Endothelial cell of umbilical vein (primary cell): ENCODE results near the gene AXIN2.

Source experiments
- EZH2 ChIP-seq: IDR thresholded peaks from 2 replicates; pipeline ENCODE4 v1.6.1; 2012; ENCODE audit warnings: borderline replicate concordance, low read depth, mild to moderate bottlenecking, moderate library complexity, low read length, inconsistent platforms; ENCODE audit not compliant: severe bottlenecking
- FOS ChIP-seq: IDR thresholded peaks from 2 replicates; pipeline ENCODE4 v1.6.1; 2011; ENCODE audit warnings: mild to moderate bottlenecking, low read length, moderate library complexity, borderline replicate concordance; ENCODE audit not compliant: insufficient read depth
- GATA2 ChIP-seq: IDR thresholded peaks from 2 replicates; pipeline ENCODE4 v1.7.0; 2011; ENCODE audit warnings: low read depth, mild to moderate bottlenecking, moderate library complexity, mixed read lengths, low read length; ENCODE audit not compliant: insufficient read length, insufficient read depth
- JUN ChIP-seq: IDR thresholded peaks from 2 replicates; pipeline ENCODE4 v1.6.1; 2011; ENCODE audit warnings: borderline replicate concordance, low read depth; ENCODE audit not compliant: insufficient read length, insufficient read depth
- MYC ChIP-seq: IDR thresholded peaks from one replicate; pipeline ENCODE4 v1.6.1; 2011; ENCODE audit warnings: mild to moderate bottlenecking, low read depth, low read length
- POLR2A ChIP-seq: IDR thresholded peaks from 2 replicates; pipeline ENCODE4 v1.6.1; 2012; ENCODE audit warnings: low read depth, mild to moderate bottlenecking, control low read depth, low read length
- POLR2AphosphoS5 ChIP-seq: IDR thresholded peaks from 2 replicates; pipeline ENCODE4 v1.6.1; 2012; ENCODE audit warnings: low read depth, mild to moderate bottlenecking, control low read depth, low read length, moderate library complexity; ENCODE audit not compliant: insufficient read depth
- TF ChIP-seq, protein P1 (sequence below), 2 donors: IDR thresholded peaks; 1 replicate in 1 of 2; 2 replicates in 1 of 2; pipeline ENCODE4 v1.5.1; 2011; ENCODE audit warnings: low read length in 2 of 2, mild to moderate bottlenecking in 2 of 2, moderate library complexity in 2 of 2, control low read depth in 1 of 2, inconsistent platforms in 1 of 2, low read depth in 1 of 2; ENCODE audit not compliant: insufficient read depth in 1 of 2; ENCODE audit errors: extremely low read depth in 1 of 2
- TF ChIP-seq, protein P2 (sequence below): IDR thresholded peaks from 2 replicates; pipeline ENCODE4 v1.6.1; 2011; ENCODE audit not compliant: insufficient read depth, insufficient read length

DNA sequence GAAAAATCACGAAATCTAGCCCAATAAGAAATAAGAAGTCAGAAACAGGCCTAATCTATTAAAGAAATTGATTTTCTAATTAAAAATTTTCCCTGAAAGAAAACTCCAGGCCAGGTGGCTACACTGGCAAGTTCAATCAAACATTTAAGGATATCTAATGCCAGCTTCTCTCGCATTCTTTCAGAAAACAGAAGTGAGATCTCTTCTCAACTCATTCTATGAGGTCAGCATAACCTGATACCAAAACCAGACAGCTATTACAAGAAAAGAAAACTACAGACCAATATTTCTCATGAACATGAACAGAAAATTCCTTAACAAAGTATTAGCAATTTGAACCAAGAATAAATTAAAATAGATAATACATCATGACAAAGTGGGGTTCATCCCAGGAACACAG lies 52.4 kb downstream of the AXIN2 start:
- TF ChIP-seq, protein P1, sequence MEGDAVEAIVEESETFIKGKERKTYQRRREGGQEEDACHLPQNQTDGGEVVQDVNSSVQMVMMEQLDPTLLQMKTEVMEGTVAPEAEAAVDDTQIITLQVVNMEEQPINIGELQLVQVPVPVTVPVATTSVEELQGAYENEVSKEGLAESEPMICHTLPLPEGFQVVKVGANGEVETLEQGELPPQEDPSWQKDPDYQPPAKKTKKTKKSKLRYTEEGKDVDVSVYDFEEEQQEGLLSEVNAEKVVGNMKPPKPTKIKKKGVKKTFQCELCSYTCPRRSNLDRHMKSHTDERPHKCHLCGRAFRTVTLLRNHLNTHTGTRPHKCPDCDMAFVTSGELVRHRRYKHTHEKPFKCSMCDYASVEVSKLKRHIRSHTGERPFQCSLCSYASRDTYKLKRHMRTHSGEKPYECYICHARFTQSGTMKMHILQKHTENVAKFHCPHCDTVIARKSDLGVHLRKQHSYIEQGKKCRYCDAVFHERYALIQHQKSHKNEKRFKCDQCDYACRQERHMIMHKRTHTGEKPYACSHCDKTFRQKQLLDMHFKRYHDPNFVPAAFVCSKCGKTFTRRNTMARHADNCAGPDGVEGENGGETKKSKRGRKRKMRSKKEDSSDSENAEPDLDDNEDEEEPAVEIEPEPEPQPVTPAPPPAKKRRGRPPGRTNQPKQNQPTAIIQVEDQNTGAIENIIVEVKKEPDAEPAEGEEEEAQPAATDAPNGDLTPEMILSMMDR (IDR thresholded peaks at IDR 0.05; ENCODE audit: extremely low read depth in 1 of 2, insufficient read depth in 1 of 2, low read depth in 1 of 2, low read length in 2 of 2): no peak
- no peak for TF ChIP-seq EZH2
- no peak for TF ChIP-seq POLR2AphosphoS5
- TF ChIP-seq GATA2: no peak
- no peak for TF ChIP-seq POLR2A
- TF ChIP-seq, protein P2, sequence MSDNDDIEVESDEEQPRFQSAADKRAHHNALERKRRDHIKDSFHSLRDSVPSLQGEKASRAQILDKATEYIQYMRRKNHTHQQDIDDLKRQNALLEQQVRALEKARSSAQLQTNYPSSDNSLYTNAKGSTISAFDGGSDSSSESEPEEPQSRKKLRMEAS: no peak
- no peak for TF ChIP-seq FOS
- no peak for TF ChIP-seq MYC
- no peak for TF ChIP-seq JUN
